ENCODE data around the gene MYH14. TPM values are rescaled to one million over a fixed set of nuclear protein-coding genes. Genes with fewer than 3 reads are reported as not detected.
A peak's percentile ranks its signal among the peaks of the same experiment; 100 is the strongest.

MYH14 gene
- total and polyA plus RNA-seq, 2 of the 13 experiments (the other 11 are each of a cell fraction or from before 2014, with no cell fraction given), result 5.5 to 5.8 TPM

DNA sequence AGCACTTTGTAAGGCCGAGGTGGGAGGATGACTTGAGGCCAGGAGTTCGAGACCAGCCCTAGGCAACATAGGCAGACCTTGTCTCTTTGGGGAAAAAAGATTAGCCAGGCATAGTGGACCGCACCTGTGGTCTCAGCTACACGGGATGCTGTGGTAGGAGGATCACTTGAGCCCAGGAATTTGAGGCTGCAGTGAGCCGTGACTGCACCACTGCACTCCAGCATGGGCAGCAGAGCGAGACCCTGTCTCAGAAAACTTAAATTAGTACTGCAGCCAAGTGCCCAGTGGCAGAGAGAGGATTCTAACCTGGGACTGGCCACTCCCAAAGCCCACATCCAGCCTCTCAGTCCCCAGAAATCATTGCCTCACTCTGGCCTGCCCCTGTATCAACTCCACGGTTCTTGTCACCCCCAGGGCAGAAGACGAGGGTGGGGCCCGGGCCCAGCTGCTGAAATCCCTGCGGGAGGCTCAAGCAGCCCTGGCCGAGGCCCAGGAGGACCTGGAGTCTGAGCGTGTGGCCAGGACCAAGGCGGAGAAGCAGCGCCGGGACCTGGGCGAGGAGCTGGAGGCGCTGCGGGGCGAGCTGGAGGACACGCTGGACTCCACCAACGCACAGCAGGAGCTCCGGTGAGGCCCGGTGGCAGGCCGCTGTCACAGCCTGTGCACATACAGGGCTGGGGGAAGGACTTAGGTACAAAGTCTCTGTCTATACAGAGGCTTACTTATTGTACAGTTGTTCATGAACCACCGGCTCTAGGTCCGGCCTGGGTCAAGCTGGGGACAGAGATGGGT lies 72.4 kb downstream of the MYH14 start (continued):
- TF ChIP-seq ZNF253 (CRISPR knock-in tag; IDR thresholded peaks at IDR 0.05; ENCODE audit: borderline replicate concordance) (no peak), CCAR2 (optimal IDR thresholded peaks at IDR 0.05; ENCODE audit: low read depth, low read length) (no peak), DNMT1 (CRISPR knock-in tag; IDR thresholded peaks at IDR 0.05) (no peak), RBAK (CRISPR knock-in tag; IDR thresholded peaks at IDR 0.05) (no peak), HNF4A (CRISPR knock-in tag; IDR thresholded peaks at IDR 0.05) (peak; percentile 95), PAF1 (CRISPR knock-in tag; IDR thresholded peaks at IDR 0.05) (no peak), SIN3A (IDR thresholded peaks at IDR 0.05; ENCODE audit: borderline replicate concordance, low read depth, low read length) (no peak), ARHGAP35 (CRISPR knock-in tag; IDR thresholded peaks at IDR 0.05; ENCODE audit: borderline replicate concordance) (no peak), SRSF1 (optimal IDR thresholded peaks at IDR 0.05; ENCODE audit: low read depth, low read length) (no peak), ZSCAN21 (CRISPR knock-in tag; IDR thresholded peaks at IDR 0.05; ENCODE audit: borderline replicate concordance) (no peak), PITX1 (CRISPR knock-in tag; IDR thresholded peaks at IDR 0.05) (peak; percentile 50; the same call in 1 of the 2 replicates), RARG (CRISPR knock-in tag; IDR thresholded peaks at IDR 0.05; ENCODE audit: low read depth) (no peak), RBFOX2 (IDR thresholded peaks at IDR 0.05; ENCODE audit: low read depth, low read length) (peak; percentile 64), YY1 (IDR thresholded peaks at IDR 0.05; ENCODE audit: insufficient read depth, insufficient replicate concordance, low read depth, low read length) (no peak), GZF1 (CRISPR knock-in tag; IDR thresholded peaks at IDR 0.05) (no peak), TOE1 (CRISPR knock-in tag; IDR thresholded peaks at IDR 0.05) (no peak), STAG1 (CRISPR knock-in tag; IDR thresholded peaks at IDR 0.05) (peak; percentile 21)
- TF ChIP-seq, protein P1, sequence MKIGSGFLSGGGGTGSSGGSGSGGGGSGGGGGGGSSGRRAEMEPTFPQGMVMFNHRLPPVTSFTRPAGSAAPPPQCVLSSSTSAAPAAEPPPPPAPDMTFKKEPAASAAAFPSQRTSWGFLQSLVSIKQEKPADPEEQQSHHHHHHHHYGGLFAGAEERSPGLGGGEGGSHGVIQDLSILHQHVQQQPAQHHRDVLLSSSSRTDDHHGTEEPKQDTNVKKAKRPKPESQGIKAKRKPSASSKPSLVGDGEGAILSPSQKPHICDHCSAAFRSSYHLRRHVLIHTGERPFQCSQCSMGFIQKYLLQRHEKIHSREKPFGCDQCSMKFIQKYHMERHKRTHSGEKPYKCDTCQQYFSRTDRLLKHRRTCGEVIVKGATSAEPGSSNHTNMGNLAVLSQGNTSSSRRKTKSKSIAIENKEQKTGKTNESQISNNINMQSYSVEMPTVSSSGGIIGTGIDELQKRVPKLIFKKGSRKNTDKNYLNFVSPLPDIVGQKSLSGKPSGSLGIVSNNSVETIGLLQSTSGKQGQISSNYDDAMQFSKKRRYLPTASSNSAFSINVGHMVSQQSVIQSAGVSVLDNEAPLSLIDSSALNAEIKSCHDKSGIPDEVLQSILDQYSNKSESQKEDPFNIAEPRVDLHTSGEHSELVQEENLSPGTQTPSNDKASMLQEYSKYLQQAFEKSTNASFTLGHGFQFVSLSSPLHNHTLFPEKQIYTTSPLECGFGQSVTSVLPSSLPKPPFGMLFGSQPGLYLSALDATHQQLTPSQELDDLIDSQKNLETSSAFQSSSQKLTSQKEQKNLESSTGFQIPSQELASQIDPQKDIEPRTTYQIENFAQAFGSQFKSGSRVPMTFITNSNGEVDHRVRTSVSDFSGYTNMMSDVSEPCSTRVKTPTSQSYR (CRISPR knock-in tag; IDR thresholded peaks at IDR 0.05; ENCODE audit: borderline replicate concordance), result peak; percentile 64; the same call in 1 of the 2 replicates
- TF ChIP-seq, protein P2, sequence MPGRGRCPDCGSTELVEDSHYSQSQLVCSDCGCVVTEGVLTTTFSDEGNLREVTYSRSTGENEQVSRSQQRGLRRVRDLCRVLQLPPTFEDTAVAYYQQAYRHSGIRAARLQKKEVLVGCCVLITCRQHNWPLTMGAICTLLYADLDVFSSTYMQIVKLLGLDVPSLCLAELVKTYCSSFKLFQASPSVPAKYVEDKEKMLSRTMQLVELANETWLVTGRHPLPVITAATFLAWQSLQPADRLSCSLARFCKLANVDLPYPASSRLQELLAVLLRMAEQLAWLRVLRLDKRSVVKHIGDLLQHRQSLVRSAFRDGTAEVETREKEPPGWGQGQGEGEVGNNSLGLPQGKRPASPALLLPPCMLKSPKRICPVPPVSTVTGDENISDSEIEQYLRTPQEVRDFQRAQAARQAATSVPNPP (CRISPR knock-in tag; IDR thresholded peaks at IDR 0.05), result no peak
- TF ChIP-seq, protein P3, sequence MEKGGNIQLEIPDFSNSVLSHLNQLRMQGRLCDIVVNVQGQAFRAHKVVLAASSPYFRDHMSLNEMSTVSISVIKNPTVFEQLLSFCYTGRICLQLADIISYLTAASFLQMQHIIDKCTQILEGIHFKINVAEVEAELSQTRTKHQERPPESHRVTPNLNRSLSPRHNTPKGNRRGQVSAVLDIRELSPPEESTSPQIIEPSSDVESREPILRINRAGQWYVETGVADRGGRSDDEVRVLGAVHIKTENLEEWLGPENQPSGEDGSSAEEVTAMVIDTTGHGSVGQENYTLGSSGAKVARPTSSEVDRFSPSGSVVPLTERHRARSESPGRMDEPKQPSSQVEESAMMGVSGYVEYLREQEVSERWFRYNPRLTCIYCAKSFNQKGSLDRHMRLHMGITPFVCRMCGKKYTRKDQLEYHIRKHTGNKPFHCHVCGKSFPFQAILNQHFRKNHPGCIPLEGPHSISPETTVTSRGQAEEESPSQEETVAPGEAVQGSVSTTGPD (CRISPR knock-in tag; IDR thresholded peaks at IDR 0.05), result no peak
- TF ChIP-seq, protein P4, sequence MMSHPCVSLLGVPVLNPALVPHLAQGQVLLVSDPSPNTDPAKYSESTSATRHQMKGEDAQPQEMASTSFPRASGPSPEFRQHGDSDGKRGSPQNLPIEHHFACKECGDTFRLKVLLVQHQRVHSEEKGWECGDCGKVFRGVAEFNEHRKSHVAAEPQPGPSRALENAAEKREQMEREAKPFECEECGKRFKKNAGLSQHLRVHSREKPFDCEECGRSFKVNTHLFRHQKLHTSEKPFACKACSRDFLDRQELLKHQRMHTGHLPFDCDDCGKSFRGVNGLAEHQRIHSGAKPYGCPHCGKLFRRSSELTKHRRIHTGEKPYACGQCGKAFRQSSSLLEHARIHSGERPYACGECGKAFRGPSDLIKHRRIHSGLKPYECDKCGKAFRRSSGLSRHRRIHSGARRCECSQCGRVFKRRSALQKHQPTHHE (CRISPR knock-in tag; IDR thresholded peaks at IDR 0.05; ENCODE audit: borderline replicate concordance), result no peak
- TF ChIP-seq, protein P5, sequence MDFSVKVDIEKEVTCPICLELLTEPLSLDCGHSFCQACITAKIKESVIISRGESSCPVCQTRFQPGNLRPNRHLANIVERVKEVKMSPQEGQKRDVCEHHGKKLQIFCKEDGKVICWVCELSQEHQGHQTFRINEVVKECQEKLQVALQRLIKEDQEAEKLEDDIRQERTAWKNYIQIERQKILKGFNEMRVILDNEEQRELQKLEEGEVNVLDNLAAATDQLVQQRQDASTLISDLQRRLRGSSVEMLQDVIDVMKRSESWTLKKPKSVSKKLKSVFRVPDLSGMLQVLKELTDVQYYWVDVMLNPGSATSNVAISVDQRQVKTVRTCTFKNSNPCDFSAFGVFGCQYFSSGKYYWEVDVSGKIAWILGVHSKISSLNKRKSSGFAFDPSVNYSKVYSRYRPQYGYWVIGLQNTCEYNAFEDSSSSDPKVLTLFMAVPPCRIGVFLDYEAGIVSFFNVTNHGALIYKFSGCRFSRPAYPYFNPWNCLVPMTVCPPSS (IDR thresholded peaks at IDR 0.05), result no peak
